NCI-H82 treated with DMSO at 0.1 percent for 48 hours (cell line): ENCODE data around the gene DNLZ.
"Not testable (repeated sequence)": the region's sequence is repeated elsewhere in the genome, so short reads cannot be mapped to it uniquely, and the experiment has no call there.

Experiments used
- DNase-seq: peaks from one replicate; lab custom pipeline; 2025; ENCODE audit not compliant: unreplicated experiment; lab: John Stamatoyannopoulos, UW

DNLZ gene

GRCh38 chr9:136363106-136363948 is at the start of gene DNLZ:
Gene DNLZ, minus strand, starts transcription at chr9:136363744. Its CDS starts 30 bp downstream, at chr9:136363714.
- peak; percentile 75 for DNase-seq

- no peak for DNase-seq
Observed at GRCh38 chr9:136412962-136413361, 49.4 kb upstream of the DNLZ start.

- DNase-seq, result no peak
Observed at GRCh38 chr9:136411378-136411777, 47.8 kb upstream of the DNLZ start.

- peak; percentile 25 for DNase-seq
Observed at GRCh38 chr9:136410500-136411287, 47.1 kb upstream of the DNLZ start, which contains the start of the genes ENTR1 and PMPCA. Gene ENTR1, minus strand, starts transcription at chr9:136410614. Its CDS starts 217 bp downstream, at chr9:136410397. Gene PMPCA, plus strand, starts transcription at chr9:136410658. Its CDS starts 11 bp downstream, at chr9:136410669.

- DNase-seq, result no peak
Observed at GRCh38 chr9:136409557-136410455, 46.3 kb upstream of the DNLZ start.

GRCh38 chr9:136407911-136408310 is 44.4 kb upstream of the DNLZ start:
- no peak for DNase-seq

GRCh38 chr9:136407061-136407460 is 43.5 kb upstream of the DNLZ start:
- DNase-seq, result not testable (repeated sequence)

- not testable (repeated sequence) for DNase-seq
Observed at GRCh38 chr9:136405904-136406303, 42.4 kb upstream of the DNLZ start.

GRCh38 chr9:136405481-136405880 is 41.9 kb upstream of the DNLZ start:
- DNase-seq, result no peak

GRCh38 chr9:136404801-136405136 is 41.2 kb upstream of the DNLZ start:
- no peak for DNase-seq

GRCh38 chr9:136403915-136404800 is 40.6 kb upstream of the DNLZ start:
- DNase-seq, result no peak

- no peak for DNase-seq
Observed at GRCh38 chr9:136403538-136403914, 40.0 kb upstream of the DNLZ start.

GRCh38 chr9:136402067-136402466 is 38.5 kb upstream of the DNLZ start:
- no peak for DNase-seq

GRCh38 chr9:136401173-136401922 is 37.8 kb upstream of the DNLZ start:
- DNase-seq, result no peak

- peak; percentile 52 for DNase-seq
Observed at GRCh38 chr9:136400038-136400834, 36.7 kb upstream of the DNLZ start, which contains the start of gene SNAPC4. Gene SNAPC4, minus strand, starts transcription at chr9:136400170. Its CDS starts 1,742 bp downstream, at chr9:136398428.

GRCh38 chr9:136399176-136400037 is 35.9 kb upstream of the DNLZ start:
- no peak for DNase-seq

GRCh38 chr9:136398286-136398685 is 34.7 kb upstream of the DNLZ start:
- no peak for DNase-seq
